WTC11 (cell line): Measurements from ENCODE around the gene MEOX2. TPM values are rescaled to one million over a fixed set of nuclear protein-coding genes. Genes with fewer than 3 reads are reported as not detected.

ENCODE experiments used
- ATAC-seq: fragments of 200-7000 bp; cut with Tn5 transposase; 2 replicates; pipeline ENCODE4 v1.10.0; 2021; ENCODE audit warnings: mild to moderate bottlenecking, moderate library complexity
- CTCF ChIA-PET: fragments of 300-600 bp; sonication (Branson Sonifier 250); formaldehyde crosslinking; loops from one replicate; lab custom pipeline; 2021; ENCODE audit warnings: antibody characterized with exemption; lab: Charles Lee
- POLR2A ChIA-PET: fragments of 350-600 bp; sonication (Branson Sonifier 250); formaldehyde crosslinking; loops from one replicate; lab custom pipeline; 2021; ENCODE audit warnings: antibody characterized with exemption; lab: Charles Lee
- DNase-seq: peaks from one replicate; pipeline ENCODE4 v3.0.0; 2021; ENCODE audit warnings: low spot score
- H3K27ac Mint-ChIP-seq: 2 replicates; pipeline ENCODE4 v1.8.0; 2021; ENCODE audit warnings: mixed read lengths
- H3K27me3 Mint-ChIP-seq: 2 replicates; pipeline ENCODE4 v1.8.0; 2021; ENCODE audit warnings: low read depth, mild to moderate bottlenecking, moderate library complexity, mixed read lengths
- H3K36me3 Mint-ChIP-seq: 2 replicates; pipeline ENCODE4 v1.8.0; 2021; ENCODE audit warnings: mixed read lengths
- H3K4me1 Mint-ChIP-seq: 2 replicates; pipeline ENCODE4 v1.8.0; 2022; ENCODE audit warnings: mixed read lengths
- H3K4me3 Mint-ChIP-seq: 2 replicates; pipeline ENCODE4 v1.8.0; 2021; ENCODE audit warnings: mild to moderate bottlenecking, moderate library complexity, mixed read lengths
- H3K9me3 Mint-ChIP-seq: 2 replicates; pipeline ENCODE4 v1.8.0; 2021; ENCODE audit warnings: mixed read lengths
- CREB1 ChIP-seq: sonication (generic); formaldehyde crosslinking; IDR thresholded peaks from 2 replicates; pipeline ENCODE4 v1.8.0; 2023; ENCODE audit warnings: mild to moderate bottlenecking, missing genetic modification reagents
- OVOL2 ChIP-seq: fragments of 250-450 bp; sonication (Bioruptor Pico); IDR thresholded peaks from 2 replicates; pipeline ENCODE4 v1.9.0; 2021; ENCODE audit warnings: mild to moderate bottlenecking, borderline replicate concordance
- PRRX2 ChIP-seq: fragments of 250-450 bp; sonication (Bioruptor Pico); IDR thresholded peaks from 2 replicates; pipeline ENCODE4 v1.8.0; 2021; ENCODE audit warnings: mild to moderate bottlenecking
- SOX15 ChIP-seq: fragments of 250-450 bp; sonication (Bioruptor Pico); IDR thresholded peaks from 2 replicates; pipeline ENCODE4 v1.9.0; 2021; ENCODE audit warnings: mild to moderate bottlenecking
- ZNF317 ChIP-seq: sonication (generic); formaldehyde crosslinking; IDR thresholded peaks from 2 replicates; pipeline ENCODE4 v1.8.1; 2023; ENCODE audit warnings: low read depth, mild to moderate bottlenecking, moderate library complexity, missing genetic modification reagents, borderline replicate concordance
- ZNF396 ChIP-seq: fragments of 250-450 bp; sonication (Bioruptor Pico); IDR thresholded peaks from 2 replicates; pipeline ENCODE4 v1.8.0; 2021; ENCODE audit warnings: mild to moderate bottlenecking, moderate library complexity, borderline replicate concordance
- ZNF423 ChIP-seq: fragments of 250-450 bp; sonication (Bioruptor Pico); IDR thresholded peaks from 2 replicates; pipeline ENCODE4 v2.1.2; 2022; ENCODE audit warnings: mild to moderate bottlenecking, moderate library complexity
- total RNA-seq: library from RNA; stranded (reverse); gene quantifications from 3 replicates; pipeline ENCODE4 v1.2.3, GENCODE V29; 2021
- TF ChIP-seq, protein P1 (sequence below): fragments of 250-450 bp; sonication (Bioruptor Pico); IDR thresholded peaks from 2 replicates; pipeline ENCODE4 v1.9.0; 2021; ENCODE audit warnings: mild to moderate bottlenecking, borderline replicate concordance
- TF ChIP-seq, protein P2 (sequence below): sonication (generic); formaldehyde crosslinking; conservative IDR thresholded peaks from 2 replicates; pipeline ENCODE4 v1.8.1; 2022; ENCODE audit warnings: mild to moderate bottlenecking, missing genetic modification reagents
- TF ChIP-seq, protein P3 (sequence below): fragments of 250-450 bp; sonication (Bioruptor Pico); IDR thresholded peaks from 2 replicates; pipeline ENCODE4 v1.9.0; 2021; ENCODE audit warnings: mild to moderate bottlenecking
- TF ChIP-seq, protein P4 (sequence below): sonication (generic); formaldehyde crosslinking; IDR thresholded peaks from 2 replicates; pipeline ENCODE4 v1.8.0; 2023; ENCODE audit warnings: missing genetic modification reagents
- TF ChIP-seq, protein P5 (sequence below): sonication (generic); formaldehyde crosslinking; IDR thresholded peaks from 2 replicates; pipeline ENCODE4 v1.8.1; 2022; ENCODE audit warnings: low read depth, mild to moderate bottlenecking, moderate library complexity, missing genetic modification reagents, borderline replicate concordance
- TF ChIP-seq, protein P6 (sequence below): sonication (generic); formaldehyde crosslinking; IDR thresholded peaks from 2 replicates; pipeline ENCODE4 v1.8.1; 2023; ENCODE audit warnings: mild to moderate bottlenecking, missing genetic modification reagents
- TF ChIP-seq, protein P7 (sequence below): fragments of 200-600 bp; IDR thresholded peaks from 2 replicates; pipeline ENCODE4 v1.8.0; 2022; ENCODE audit warnings: antibody characterized with exemption
- TF ChIP-seq, protein P8 (sequence below): sonication (generic); formaldehyde crosslinking; IDR thresholded peaks from 2 replicates; pipeline ENCODE4 v1.8.1; 2023; ENCODE audit warnings: mild to moderate bottlenecking, missing genetic modification reagents, moderate library complexity
- TF ChIP-seq, protein P9 (sequence below): sonication (generic); formaldehyde crosslinking; IDR thresholded peaks from 2 replicates; pipeline ENCODE4 v1.8.1; 2022; ENCODE audit warnings: mild to moderate bottlenecking, missing genetic modification reagents, moderate library complexity, borderline replicate concordance

Gene MEOX2
- total RNA-seq, 1 experiment from 2014 or later = 0.07 TPM

DNA sequence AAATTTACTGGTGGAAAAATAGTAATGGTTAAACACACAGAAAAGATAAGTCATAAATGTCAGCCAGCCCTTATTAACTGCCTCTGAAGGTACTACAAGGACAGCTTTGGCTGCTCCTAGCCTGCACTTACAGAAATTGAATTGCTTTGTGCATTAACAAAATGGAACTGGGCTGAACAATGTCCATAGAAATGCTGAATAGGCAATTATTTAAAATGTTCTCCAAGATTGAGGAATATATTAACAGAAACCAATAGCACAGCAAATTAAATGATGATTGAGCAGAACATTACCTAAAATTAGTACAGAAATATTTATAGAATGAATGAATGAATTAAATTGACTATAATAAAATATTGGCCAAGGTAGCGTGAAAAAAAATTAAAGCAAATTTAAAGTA lies 82.3 kb downstream of the MEOX2 start:
- POLR2A ChIA-PET = no interaction called here
- Mint-ChIP-seq H3K9me3 (no peaks in the 10 kb centered on the region), H3K36me3 (no peaks in the 10 kb centered on the region), H3K27me3 (no peaks in the 10 kb centered on the region), H3K4me1 (peaks cover 13% of the 10 kb centered on the region), H3K27ac (no peak overlapping the region), H3K4me3 (no peak overlapping the region)
- CTCF ChIA-PET = no interaction called here
- DNase-seq = no peak
- TF ChIP-seq, protein P1, sequence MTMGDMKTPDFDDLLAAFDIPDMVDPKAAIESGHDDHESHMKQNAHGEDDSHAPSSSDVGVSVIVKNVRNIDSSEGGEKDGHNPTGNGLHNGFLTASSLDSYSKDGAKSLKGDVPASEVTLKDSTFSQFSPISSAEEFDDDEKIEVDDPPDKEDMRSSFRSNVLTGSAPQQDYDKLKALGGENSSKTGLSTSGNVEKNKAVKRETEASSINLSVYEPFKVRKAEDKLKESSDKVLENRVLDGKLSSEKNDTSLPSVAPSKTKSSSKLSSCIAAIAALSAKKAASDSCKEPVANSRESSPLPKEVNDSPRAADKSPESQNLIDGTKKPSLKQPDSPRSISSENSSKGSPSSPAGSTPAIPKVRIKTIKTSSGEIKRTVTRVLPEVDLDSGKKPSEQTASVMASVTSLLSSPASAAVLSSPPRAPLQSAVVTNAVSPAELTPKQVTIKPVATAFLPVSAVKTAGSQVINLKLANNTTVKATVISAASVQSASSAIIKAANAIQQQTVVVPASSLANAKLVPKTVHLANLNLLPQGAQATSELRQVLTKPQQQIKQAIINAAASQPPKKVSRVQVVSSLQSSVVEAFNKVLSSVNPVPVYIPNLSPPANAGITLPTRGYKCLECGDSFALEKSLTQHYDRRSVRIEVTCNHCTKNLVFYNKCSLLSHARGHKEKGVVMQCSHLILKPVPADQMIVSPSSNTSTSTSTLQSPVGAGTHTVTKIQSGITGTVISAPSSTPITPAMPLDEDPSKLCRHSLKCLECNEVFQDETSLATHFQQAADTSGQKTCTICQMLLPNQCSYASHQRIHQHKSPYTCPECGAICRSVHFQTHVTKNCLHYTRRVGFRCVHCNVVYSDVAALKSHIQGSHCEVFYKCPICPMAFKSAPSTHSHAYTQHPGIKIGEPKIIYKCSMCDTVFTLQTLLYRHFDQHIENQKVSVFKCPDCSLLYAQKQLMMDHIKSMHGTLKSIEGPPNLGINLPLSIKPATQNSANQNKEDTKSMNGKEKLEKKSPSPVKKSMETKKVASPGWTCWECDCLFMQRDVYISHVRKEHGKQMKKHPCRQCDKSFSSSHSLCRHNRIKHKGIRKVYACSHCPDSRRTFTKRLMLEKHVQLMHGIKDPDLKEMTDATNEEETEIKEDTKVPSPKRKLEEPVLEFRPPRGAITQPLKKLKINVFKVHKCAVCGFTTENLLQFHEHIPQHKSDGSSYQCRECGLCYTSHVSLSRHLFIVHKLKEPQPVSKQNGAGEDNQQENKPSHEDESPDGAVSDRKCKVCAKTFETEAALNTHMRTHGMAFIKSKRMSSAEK (CRISPR knock-in tag) = no peak
- TF ChIP-seq, protein P2, sequence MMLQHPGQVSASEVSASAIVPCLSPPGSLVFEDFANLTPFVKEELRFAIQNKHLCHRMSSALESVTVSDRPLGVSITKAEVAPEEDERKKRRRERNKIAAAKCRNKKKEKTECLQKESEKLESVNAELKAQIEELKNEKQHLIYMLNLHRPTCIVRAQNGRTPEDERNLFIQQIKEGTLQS (CRISPR knock-in tag) = no peak
- TF ChIP-seq CREB1 (no peak), ZNF423 (CRISPR knock-in tag) (no peak), ZNF396 (no peak), PRRX2 (CRISPR knock-in tag) (no peak), OVOL2 (no peak), ZNF317 (CRISPR knock-in tag) (no peak), SOX15 (CRISPR knock-in tag) (no peak)
- TF ChIP-seq, protein P3, sequence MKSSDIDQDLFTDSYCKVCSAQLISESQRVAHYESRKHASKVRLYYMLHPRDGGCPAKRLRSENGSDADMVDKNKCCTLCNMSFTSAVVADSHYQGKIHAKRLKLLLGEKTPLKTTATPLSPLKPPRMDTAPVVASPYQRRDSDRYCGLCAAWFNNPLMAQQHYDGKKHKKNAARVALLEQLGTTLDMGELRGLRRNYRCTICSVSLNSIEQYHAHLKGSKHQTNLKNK (CRISPR knock-in tag) = no peak
- TF ChIP-seq, protein P4, sequence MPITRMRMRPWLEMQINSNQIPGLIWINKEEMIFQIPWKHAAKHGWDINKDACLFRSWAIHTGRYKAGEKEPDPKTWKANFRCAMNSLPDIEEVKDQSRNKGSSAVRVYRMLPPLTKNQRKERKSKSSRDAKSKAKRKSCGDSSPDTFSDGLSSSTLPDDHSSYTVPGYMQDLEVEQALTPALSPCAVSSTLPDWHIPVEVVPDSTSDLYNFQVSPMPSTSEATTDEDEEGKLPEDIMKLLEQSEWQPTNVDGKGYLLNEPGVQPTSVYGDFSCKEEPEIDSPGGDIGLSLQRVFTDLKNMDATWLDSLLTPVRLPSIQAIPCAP (CRISPR knock-in tag) = no peak
- TF ChIP-seq, protein P5, sequence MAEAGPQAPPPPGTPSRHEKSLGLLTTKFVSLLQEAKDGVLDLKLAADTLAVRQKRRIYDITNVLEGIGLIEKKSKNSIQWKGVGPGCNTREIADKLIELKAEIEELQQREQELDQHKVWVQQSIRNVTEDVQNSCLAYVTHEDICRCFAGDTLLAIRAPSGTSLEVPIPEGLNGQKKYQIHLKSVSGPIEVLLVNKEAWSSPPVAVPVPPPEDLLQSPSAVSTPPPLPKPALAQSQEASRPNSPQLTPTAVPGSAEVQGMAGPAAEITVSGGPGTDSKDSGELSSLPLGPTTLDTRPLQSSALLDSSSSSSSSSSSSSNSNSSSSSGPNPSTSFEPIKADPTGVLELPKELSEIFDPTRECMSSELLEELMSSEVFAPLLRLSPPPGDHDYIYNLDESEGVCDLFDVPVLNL (CRISPR knock-in tag) = no peak
- TF ChIP-seq, protein P6, sequence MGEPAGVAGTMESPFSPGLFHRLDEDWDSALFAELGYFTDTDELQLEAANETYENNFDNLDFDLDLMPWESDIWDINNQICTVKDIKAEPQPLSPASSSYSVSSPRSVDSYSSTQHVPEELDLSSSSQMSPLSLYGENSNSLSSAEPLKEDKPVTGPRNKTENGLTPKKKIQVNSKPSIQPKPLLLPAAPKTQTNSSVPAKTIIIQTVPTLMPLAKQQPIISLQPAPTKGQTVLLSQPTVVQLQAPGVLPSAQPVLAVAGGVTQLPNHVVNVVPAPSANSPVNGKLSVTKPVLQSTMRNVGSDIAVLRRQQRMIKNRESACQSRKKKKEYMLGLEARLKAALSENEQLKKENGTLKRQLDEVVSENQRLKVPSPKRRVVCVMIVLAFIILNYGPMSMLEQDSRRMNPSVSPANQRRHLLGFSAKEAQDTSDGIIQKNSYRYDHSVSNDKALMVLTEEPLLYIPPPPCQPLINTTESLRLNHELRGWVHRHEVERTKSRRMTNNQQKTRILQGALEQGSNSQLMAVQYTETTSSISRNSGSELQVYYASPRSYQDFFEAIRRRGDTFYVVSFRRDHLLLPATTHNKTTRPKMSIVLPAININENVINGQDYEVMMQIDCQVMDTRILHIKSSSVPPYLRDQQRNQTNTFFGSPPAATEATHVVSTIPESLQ (CRISPR knock-in tag) = no peak
- TF ChIP-seq, protein P7, sequence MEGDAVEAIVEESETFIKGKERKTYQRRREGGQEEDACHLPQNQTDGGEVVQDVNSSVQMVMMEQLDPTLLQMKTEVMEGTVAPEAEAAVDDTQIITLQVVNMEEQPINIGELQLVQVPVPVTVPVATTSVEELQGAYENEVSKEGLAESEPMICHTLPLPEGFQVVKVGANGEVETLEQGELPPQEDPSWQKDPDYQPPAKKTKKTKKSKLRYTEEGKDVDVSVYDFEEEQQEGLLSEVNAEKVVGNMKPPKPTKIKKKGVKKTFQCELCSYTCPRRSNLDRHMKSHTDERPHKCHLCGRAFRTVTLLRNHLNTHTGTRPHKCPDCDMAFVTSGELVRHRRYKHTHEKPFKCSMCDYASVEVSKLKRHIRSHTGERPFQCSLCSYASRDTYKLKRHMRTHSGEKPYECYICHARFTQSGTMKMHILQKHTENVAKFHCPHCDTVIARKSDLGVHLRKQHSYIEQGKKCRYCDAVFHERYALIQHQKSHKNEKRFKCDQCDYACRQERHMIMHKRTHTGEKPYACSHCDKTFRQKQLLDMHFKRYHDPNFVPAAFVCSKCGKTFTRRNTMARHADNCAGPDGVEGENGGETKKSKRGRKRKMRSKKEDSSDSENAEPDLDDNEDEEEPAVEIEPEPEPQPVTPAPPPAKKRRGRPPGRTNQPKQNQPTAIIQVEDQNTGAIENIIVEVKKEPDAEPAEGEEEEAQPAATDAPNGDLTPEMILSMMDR = no peak
- TF ChIP-seq, protein P8, sequence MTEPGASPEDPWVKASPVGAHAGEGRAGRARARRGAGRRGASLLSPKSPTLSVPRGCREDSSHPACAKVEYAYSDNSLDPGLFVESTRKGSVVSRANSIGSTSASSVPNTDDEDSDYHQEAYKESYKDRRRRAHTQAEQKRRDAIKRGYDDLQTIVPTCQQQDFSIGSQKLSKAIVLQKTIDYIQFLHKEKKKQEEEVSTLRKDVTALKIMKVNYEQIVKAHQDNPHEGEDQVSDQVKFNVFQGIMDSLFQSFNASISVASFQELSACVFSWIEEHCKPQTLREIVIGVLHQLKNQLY (CRISPR knock-in tag) = no peak
- TF ChIP-seq, protein P9, sequence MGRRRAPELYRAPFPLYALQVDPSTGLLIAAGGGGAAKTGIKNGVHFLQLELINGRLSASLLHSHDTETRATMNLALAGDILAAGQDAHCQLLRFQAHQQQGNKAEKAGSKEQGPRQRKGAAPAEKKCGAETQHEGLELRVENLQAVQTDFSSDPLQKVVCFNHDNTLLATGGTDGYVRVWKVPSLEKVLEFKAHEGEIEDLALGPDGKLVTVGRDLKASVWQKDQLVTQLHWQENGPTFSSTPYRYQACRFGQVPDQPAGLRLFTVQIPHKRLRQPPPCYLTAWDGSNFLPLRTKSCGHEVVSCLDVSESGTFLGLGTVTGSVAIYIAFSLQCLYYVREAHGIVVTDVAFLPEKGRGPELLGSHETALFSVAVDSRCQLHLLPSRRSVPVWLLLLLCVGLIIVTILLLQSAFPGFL = no peak
- no peak for ATAC-seq
